GM18499 (cell line): ENCODE data around the gene GALNT7.
"Not testable (repeated sequence)": the region's sequence is repeated elsewhere in the genome, so short reads cannot be mapped to it uniquely, and the experiment has no call there.

ENCODE experiments used
- ATAC-seq: cut with Tn5 transposase; IDR thresholded peaks from one replicate; pipeline ENCODE4 v1.9.1; 2021; ENCODE audit warnings: moderate number of reproducible peaks; ENCODE audit not compliant: insufficient read depth, unreplicated experiment

The GALNT7 gene

GRCh38 chr4:173191623-173192041 lies 23.0 kb downstream of the GALNT7 start:
- no peak for ATAC-seq

DNA sequence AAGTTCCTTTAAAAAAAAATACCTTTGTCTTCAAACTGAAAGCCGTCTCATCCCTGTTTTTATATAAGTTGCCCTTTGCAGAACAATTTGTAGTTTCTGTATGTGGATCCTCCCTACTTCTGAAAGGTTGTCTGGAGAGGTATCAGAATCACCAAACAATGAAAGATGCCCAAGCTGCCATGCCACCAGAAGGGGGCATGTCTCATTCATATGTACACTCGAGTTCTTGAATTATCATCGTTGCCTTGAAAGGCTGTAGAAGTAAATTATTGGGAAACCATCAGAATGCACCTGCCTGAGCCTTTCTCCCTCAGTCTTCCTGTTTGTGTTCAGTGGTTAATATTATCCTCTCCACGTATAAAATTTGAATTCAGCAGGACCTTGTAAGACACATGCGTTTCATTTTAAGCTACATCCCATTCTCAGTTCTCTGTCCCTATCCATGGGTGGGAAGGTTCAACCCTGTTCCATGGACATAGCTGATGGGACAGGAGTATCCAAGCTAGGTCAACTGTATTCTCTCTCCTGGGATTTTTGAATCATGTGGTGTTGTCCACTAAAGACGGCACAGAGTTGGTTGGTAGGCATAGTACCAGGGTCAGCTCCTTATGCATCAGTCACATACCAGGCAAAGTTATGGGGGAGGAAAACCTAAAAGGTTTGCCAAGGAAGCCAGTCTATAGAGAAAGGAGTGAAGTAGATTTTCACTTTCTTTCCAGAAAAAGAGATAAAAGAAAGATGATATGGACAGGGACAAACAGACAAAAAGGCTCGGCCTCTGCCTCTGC lies 24.0 kb downstream of the GALNT7 start:
- no peak for ATAC-seq

GRCh38 chr4:173194157-173194556 lies 25.5 kb downstream of the GALNT7 start:
- no peak for ATAC-seq

DNA sequence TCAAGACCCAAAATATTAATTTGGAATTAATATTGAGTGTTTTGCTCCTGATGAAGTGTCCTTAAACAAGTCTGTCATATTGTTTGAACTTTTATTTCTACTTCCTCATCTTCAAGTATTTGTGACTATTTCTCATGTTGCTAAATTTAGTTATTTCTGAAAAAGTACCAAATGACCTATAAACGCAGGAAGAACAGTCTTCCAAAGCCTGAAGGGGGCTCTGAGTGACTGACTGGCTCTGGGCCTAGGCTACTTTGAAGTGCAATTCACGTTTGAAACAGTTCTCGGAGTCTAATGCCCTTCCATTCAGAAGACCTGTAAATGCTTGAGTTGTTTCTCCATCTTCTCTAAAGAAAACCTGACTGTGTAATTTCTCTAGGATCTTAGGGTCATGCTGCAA lies 26.5 kb downstream of the GALNT7 start:
- ATAC-seq = no peak

GRCh38 chr4:173199553-173199952 lies 30.9 kb downstream of the GALNT7 start:
- no peak for ATAC-seq

GRCh38 chr4:173200103-173200884 lies 31.7 kb downstream of the GALNT7 start:
- no peak for ATAC-seq

GRCh38 chr4:173202395-173202794 lies 33.8 kb downstream of the GALNT7 start:
- ATAC-seq = no peak

DNA sequence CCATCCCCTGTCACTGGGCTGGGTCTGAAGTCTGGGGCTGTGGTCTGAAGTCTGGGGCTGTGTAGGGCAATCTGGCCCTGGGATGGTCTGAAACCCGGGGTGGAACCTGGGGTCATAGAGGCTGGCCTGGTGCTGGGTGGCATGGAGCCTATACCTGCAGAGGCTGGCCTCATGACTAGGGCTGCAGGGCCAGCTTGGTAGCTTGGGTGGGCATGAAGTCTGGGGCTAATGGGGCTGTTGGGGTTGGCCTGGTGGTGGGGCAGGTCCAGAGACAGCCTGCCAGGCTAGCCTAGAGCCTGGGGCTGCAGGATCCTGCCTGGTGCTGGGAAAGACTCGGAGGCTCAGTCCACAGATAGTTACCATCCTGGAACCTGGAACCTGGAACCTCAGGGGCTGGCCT lies 37.0 kb downstream of the GALNT7 start:
- ATAC-seq = no peak

DNA sequence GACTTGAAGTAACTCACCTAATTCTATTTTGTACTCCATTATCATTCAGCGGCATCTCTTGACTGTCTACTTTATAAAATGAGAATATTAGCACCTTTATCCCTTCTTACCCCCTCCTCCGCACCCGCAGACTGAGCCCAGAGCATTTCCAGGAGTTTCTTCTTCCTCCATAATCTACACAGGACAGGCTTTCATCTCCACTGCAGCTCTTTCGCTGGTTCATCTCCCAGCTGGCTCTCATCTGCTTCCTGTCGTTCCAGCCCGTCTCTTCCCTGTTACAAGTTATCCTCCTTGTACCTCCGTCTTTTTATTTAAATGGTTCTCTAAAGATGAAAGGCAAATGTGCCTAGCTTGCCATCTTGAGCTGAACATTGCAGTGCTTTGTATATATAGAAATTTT lies 39.8 kb downstream of the GALNT7 start:
- ATAC-seq = no peak

DNA sequence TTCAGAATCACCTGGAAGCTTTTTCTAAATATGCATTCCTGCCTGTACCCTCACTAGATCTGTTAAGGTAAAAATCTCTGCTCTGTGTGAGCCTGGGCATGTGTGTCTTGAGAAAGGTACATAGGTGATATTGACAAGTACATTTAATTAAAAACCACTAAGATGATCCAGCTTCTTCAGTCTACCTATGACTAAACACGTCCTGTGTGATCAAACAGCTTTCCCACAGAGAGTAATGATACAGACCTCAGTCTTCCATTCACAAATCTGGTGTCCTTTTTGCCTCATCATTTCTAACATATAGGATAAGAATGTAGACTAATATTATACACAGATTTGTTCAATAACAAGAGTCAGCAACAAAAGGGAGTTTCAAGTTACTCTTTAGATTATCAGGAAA lies 42.6 kb downstream of the GALNT7 start:
- no peak for ATAC-seq

DNA sequence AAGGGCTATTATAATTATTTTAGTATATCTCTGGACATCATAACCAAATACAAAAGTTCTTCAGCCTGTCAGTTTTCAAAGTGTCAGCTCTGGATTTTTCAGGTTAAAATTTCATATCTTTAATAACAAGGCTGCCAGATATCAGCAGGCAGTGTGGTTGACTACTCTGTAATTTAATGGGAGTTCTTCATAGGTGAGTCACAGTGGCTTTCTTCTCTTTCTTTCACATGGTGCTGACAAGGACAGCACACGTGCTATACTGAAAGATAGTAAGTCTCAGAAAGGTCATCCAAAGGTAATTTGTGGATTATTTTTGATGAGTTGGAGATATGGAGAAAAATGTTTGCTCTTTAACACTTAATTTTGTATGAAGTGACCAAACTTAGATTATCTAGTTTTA lies 43.2 kb downstream of the GALNT7 start:
- ATAC-seq = no peak

GRCh38 chr4:173212379-173212778 lies 43.8 kb downstream of the GALNT7 start:
- ATAC-seq = no peak

- ATAC-seq = no peak
These were observed 44.7 kb downstream of the GALNT7 start for GRCh38 chr4:173213296-173213695.

DNA sequence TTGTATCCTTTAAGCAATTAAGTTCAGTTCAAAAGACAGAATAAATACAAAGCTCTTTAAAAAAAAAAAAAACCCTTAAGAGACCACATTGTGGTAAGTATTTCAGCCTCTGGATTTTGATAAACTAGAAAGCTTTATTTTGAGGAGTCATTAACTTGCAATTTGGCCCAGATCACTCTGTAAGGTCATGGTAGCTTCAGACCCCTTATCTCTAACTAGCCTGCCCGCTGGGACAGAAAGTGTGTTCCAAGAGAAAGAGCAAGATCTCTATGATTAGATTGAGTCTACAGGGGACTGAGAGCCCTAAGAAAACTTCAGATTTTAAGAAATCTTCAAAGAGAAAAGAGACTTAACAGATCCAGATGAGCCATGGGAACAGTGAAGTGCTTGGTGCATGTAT lies 45.6 kb downstream of the GALNT7 start:
- ATAC-seq = no peak

DNA sequence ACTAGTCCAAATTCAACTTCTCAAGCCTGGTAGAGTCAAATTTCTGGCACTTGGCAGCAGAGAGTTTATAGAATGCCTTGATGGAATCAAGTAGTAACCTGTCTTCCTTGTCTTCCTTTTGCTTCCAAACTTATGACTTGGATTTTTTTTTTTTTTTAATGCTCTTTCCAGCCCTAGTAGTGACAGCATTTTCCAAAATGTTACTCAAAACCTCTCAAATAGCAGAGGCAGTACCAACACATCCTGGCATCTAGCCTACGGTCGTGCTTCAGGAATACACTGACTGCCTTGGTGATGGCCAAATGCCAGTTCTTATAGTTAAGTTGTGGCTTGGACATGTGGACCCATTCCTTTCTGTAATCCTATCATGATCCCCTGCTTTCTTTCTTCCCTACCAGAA lies 46.0 kb downstream of the GALNT7 start:
- no peak for ATAC-seq

- ATAC-seq = no peak
These were observed 48.5 kb downstream of the GALNT7 start for GRCh38 chr4:173217075-173217474.

GRCh38 chr4:173217727-173218126 lies 49.1 kb downstream of the GALNT7 start:
- no peak for ATAC-seq

DNA sequence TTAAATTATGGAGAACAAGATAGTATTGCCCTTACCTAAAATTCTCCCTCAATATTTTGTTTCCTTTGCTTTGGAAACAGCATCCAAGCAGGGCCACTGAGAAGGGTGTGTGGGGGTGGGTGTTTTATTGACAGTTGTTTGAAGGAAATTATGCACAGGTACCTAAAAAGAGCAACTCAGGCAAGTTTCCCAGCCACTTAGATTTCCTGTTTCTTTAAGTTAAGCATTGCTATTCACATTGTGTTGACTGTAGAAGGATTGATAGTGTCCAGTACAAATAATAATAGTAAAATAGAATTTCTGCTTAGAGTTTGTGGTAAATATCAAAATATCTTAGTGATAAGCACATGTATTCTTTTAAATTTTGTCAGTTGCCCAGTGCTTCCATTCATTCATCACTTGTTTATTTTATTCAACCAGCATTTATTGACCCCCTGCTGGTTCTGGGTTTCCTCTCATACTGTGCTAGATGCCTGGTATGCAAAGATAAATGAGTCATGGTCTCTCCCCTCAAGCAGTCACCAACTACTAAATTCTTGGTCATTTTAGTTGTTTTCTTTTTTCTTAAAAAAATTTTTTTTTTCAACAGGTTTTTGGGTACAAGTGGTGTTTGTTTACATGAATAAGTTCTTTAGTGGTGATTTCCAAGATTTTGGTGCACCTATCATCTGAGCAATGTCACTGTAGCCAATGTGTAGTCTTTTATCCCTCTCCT lies 50.0 kb downstream of the GALNT7 start:
- ATAC-seq = no peak

DNA sequence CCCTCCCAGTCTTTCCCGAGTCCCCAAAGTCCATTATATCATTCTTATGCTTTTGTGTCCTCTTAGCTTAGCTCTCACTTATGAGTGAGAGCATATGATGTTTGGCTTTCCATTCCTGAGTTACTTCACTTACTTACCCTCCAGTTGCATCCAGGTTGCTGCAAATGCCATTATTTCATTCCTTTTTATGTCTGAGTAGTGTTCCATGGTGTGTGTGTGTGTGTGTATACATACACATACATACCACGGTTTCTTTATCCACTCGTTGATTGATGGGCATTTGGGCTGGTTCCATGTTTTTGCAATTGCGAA lies 50.5 kb downstream of the GALNT7 start:
- ATAC-seq = not testable (repeated sequence)

GRCh38 chr4:173223743-173224142 lies 55.1 kb downstream of the GALNT7 start:
- no peak for ATAC-seq

DNA sequence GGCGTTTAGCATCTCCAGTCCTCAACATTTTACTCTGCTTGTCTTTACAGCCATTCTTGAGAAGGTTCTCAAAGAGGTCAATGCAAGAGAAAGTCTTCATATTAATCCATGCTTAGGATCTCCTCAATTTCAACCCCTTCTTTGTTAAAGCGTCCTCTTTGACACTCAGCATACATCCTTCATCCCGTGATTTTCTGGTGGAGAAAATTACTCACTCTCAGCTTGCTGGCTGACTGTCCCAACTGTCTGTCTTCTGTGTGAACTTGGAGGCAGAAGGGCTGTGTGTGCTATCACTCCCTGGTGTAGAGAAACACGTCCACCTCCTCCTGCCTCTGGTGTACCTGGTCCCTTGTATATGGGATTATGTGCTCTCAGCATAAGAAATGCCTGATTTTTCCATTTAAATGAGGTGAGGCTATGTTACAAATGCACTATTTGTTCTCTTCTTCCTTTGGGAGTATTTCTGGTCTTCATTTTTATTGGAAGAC lies 57.8 kb downstream of the GALNT7 start:
- no peak for ATAC-seq
